ENCODE measurements around the gene RDX. TPM values are rescaled to one million over a fixed set of nuclear protein-coding genes. Genes with fewer than 3 reads are reported as not detected.

The RDX gene
- total and polyA plus RNA-seq, 10 of the 15 experiments (the other 5 are each of a cell fraction or from before 2014, with no cell fraction given): 24.6 to 62.2 (median 47.8) TPM

DNA sequence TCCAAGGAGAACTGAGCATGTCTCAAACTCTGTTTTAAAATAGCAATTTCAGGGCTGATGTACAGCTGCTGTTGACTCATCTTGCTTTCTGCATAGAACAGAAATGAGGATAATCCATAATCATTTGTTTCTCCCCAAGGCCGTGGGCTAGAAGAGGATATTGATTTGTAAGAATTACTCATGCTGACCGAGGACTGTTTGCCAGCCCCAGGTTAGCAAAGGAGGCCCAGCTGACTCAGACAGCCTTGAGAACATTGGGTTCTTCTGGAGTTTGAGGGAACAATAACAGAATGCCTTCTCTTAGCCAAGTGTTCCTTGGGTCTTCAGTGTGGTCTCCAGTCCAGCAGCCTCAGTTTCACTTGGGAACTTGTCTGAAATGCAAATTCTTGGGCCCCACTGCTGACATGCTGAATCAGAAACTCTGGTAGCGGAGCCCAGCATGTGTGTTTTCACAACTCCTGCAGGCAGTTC is 111.3 kb downstream of the RDX start:
- TF ChIP-seq, protein P1, sequence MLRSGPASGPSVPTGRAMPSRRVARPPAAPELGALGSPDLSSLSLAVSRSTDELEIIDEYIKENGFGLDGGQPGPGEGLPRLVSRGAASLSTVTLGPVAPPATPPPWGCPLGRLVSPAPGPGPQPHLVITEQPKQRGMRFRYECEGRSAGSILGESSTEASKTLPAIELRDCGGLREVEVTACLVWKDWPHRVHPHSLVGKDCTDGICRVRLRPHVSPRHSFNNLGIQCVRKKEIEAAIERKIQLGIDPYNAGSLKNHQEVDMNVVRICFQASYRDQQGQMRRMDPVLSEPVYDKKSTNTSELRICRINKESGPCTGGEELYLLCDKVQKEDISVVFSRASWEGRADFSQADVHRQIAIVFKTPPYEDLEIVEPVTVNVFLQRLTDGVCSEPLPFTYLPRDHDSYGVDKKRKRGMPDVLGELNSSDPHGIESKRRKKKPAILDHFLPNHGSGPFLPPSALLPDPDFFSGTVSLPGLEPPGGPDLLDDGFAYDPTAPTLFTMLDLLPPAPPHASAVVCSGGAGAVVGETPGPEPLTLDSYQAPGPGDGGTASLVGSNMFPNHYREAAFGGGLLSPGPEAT (IDR thresholded peaks at IDR 0.05; ENCODE audit: low read depth): no peak
- TF ChIP-seq PAX8 (IDR thresholded peaks at IDR 0.05) (no peak), MYC (IDR thresholded peaks at IDR 0.05; ENCODE audit: insufficient read depth, insufficient read length, insufficient replicate concordance, low read length, severe bottlenecking) (no peak), IRF4 (IDR thresholded peaks at IDR 0.05; ENCODE audit: low read depth, low read length) (no peak), NFXL1 (IDR thresholded peaks at IDR 0.05; ENCODE audit: borderline replicate concordance) (no peak), TCF7 (IDR thresholded peaks at IDR 0.05; ENCODE audit: borderline replicate concordance) (no peak), MYB (IDR thresholded peaks at IDR 0.05; ENCODE audit: borderline replicate concordance, low read depth, low read length) (no peak), RFX5 (IDR thresholded peaks at IDR 0.05; ENCODE audit: low read depth, low read length) (no peak), SMARCA5 (IDR thresholded peaks at IDR 0.05) (no peak), YBX1 (IDR thresholded peaks at IDR 0.05) (no peak), STAT1 (conservative IDR thresholded peaks at IDR 0.05) (no peak), SUZ12 (IDR thresholded peaks at IDR 0.05; ENCODE audit: unreplicated experiment) (no peak)
- TF ChIP-seq, protein P2, sequence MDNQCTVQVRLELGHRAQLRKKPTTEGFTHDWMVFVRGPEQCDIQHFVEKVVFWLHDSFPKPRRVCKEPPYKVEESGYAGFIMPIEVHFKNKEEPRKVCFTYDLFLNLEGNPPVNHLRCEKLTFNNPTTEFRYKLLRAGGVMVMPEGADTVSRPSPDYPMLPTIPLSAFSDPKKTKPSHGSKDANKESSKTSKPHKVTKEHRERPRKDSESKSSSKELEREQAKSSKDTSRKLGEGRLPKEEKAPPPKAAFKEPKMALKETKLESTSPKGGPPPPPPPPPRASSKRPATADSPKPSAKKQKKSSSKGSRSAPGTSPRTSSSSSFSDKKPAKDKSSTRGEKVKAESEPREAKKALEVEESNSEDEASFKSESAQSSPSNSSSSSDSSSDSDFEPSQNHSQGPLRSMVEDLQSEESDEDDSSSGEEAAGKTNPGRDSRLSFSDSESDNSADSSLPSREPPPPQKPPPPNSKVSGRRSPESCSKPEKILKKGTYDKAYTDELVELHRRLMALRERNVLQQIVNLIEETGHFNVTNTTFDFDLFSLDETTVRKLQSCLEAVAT (IDR thresholded peaks at IDR 0.05): no peak
- WGBS (ENCODE audit: insufficient coverage, insufficient replicate concordance, low lambda C conversion rate, missing lambda C conversion rate): 32% methylated on average over 3 of the region's 3 CpGs
- ATAC-seq (no peak), FAIRE-seq (no peak), DNase-seq (ENCODE audit: low read depth, low spot score) (no peak)
- ChIA-PET RAD21 (ENCODE audit: unreplicated experiment) (interaction anchor here (1.2 to 1.9 kb wide), 2 partner anchors 16 to 332 kb away, joined by 3 to 5 read pairs; no protein-coding TSS in a partner anchor), SMC1A (ENCODE audit: uncharacterized antibody, unreplicated experiment) (interaction anchor here (1.0 kb wide), 2 partner anchors 229 to 238 kb away, joined by 3 read pairs; no protein-coding TSS in a partner anchor), POLR2A (interaction anchor here (0.5 kb wide), 1 partner anchor 50 kb away, joined by 8 read pairs; no protein-coding TSS in a partner anchor), CTCF (interaction anchor here (1.3 to 1.4 kb wide), 3 partner anchors 10 to 246 kb away, joined by 3 to 4 read pairs (median 3); no protein-coding TSS in a partner anchor)
- Histone ChIP-seq H4K20me1 (ENCODE audit: control insufficient read depth, insufficient read depth) (no peaks in the 10 kb centered on the region), H3K9me3 (replicated peaks; ENCODE audit: control insufficient read depth, insufficient read depth, low read length) (no peaks in the 10 kb centered on the region), H3K27ac (ENCODE audit: control insufficient read depth, insufficient read depth) (no peak overlapping the region), H3K79me2 (ENCODE audit: control insufficient read depth, insufficient read depth, low read length) (no peaks in the 10 kb centered on the region), H3K36me3 (ENCODE audit: control insufficient read depth in 2 of 2, insufficient read depth in 2 of 2, low read length in 1 of 2) (no peaks in the 10 kb centered on the region), H3K4me1 (ENCODE audit: control insufficient read depth, insufficient read depth, low read length) (0 out of 2 replicates have a peak, but pooled peaks cover 3% of the 10 kb centered on the region), H3K27me3 (replicated peaks in 1 of 2; ENCODE audit: control insufficient read depth in 2 of 2, insufficient read depth in 2 of 2, low read length in 1 of 2) (peaks cover 0 to 3% of the 10 kb centered on the region in 2 experiments; a peak in 2 of 4 replicates), H3K9ac (ENCODE audit: control insufficient read depth, insufficient read depth, low read length) (no peak overlapping the region), H3K4me2 (ENCODE audit: control insufficient read depth, insufficient read depth) (no peak overlapping the region), H2AFZ (ENCODE audit: control insufficient read depth, low read depth, low read length) (no peak overlapping the region), H3K4me3 (no peak overlapping the region)
- intact Hi-C loops (cut with micrococcal nuclease; ENCODE audit: unreplicated experiment) (no loop called here), in situ Hi-C loops (cut with MboI) (no loop called here)
- BruUV-seq (replicated peaks): no TSS peak
